NCI-H2107 treated with DMSO at 0.1 percent for 48 hours (cell line): ENCODE results near the gene FDX1.
"Not testable (repeated sequence)": the region's sequence is repeated elsewhere in the genome, so short reads cannot be mapped to it uniquely, and the experiment has no call there.

Experiments used
- DNase-seq: peaks from one replicate; lab custom pipeline; 2025; ENCODE audit not compliant: unreplicated experiment; lab: John Stamatoyannopoulos, UW

FDX1 gene, protein sequence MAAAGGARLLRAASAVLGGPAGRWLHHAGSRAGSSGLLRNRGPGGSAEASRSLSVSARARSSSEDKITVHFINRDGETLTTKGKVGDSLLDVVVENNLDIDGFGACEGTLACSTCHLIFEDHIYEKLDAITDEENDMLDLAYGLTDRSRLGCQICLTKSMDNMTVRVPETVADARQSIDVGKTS

DNA sequence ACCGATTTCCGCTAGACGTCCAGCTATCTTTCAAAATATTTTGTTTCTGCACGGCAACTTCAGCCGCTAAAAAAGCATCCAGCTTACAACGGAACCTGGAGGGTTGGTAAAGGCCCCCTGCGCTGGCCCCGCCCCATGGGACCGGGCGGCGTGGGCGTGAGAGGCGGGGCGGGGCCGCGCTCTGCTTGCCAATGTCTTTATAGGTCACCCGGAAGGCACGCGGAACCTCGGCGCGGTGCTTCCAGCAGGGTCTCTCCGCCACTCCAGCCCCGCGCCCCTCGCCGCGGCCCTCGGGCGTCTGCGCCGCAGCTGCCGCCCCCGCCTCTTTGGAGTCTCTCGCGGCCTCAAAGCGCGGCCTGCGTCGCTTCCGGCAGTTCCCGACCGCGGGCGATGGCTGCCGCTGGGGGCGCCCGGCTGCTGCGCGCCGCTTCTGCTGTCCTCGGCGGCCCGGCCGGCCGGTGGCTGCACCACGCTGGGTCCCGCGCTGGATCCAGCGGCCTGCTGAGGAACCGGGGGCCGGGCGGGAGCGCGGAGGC lies at the start of gene FDX1:
Gene FDX1, plus strand, starts transcription at position 218 of the 536 bp plus-strand sequence. Its CDS starts 173 bp downstream, at position 391.
- DNase-seq = peak; percentile 29

DNA sequence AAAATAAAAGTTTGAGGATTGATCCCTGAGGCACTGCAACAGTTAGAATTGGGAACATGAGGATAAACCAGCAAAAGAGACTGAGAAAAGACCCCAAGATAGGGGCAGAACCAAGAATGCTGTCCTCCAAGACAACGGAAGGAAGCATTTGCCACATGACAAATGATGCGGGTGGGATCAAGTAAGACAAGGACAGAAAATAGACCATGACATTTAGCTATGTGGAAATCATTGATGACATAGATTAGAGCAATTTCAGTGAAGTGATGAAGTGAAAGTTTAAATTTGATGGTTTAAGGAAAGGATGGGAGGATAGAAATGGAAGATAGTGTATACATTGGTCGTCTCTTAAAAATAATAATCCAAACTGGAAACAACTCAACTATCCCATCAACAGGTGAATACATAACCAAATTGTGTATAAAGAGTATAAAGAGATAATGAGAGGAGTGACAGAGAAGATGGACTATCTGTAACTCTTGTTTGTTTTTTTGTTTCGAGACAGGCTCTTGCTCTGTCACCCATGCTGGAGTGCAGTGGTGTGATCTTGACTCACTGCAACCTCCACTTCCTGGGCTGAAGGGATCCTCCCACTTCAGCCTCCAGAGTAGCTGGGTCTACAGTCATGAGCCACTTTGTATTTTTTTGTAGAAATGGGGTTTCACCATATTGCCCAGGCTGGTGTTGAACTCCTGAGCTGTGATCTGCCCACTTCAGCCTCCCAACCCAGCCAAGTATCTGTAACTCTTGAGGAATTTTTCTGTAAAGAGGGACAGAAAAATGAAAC lies 48.7 kb upstream of the FDX1 start:
- no peak for DNase-seq

DNA sequence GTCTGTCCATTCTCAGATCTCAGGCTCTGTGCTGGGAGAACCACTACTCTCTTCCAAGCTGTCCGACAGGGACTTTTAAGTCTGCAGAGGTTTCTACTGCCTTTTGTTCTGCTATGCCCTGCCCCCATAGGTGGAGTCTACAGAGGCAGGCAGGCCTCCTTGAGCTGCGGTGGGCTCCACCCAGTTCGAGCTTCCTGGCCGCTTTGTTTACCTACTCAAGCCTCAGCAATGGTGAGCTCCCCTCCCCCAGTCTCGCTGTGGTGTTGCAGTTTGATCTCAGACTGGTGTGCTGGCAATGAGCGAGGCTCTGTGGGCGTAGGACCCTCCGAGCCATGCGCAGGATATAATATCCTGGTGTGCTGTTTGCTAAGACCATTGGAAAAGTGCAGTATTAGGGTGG lies 41.5 kb upstream of the FDX1 start:
- not testable (repeated sequence) for DNase-seq

DNA sequence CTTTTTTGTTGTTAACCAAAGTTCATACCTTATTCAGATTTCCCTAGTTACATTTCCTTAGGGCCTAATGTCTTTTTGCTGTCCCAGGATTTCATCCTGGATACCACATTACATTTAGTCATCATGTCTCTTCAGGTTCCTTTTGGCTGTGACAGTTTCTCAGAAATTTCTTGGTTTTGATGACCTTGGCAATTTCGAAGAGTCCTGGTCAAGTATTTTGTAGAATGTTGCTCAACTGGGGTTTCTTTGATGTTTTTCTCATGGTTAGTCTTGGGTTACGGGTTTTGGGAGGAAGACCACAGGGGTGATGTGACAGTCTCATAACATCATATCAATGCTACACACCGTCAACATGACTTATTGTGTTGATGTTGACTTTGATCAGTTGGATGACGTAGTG lies 39.8 kb upstream of the FDX1 start:
- DNase-seq = no peak

DNA sequence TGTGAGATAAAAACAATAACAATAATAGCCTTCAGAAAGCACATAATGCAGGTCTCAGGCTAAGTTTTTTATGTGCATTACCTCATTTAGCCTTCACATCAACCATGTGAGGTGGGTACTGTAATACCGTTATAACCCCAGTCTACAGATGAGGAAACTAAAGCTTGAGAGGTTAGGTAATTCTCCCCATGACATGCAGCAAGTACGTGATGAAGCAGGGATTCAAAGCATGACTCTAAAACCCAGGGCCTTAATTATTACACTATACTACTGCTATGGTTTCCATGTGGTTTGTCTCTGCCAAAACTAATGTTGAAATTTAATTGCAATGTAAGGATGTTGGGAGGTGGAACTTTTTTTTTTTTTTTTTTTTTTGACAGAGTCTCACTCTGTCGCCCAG lies 37.7 kb upstream of the FDX1 start:
- no peak for DNase-seq

DNA sequence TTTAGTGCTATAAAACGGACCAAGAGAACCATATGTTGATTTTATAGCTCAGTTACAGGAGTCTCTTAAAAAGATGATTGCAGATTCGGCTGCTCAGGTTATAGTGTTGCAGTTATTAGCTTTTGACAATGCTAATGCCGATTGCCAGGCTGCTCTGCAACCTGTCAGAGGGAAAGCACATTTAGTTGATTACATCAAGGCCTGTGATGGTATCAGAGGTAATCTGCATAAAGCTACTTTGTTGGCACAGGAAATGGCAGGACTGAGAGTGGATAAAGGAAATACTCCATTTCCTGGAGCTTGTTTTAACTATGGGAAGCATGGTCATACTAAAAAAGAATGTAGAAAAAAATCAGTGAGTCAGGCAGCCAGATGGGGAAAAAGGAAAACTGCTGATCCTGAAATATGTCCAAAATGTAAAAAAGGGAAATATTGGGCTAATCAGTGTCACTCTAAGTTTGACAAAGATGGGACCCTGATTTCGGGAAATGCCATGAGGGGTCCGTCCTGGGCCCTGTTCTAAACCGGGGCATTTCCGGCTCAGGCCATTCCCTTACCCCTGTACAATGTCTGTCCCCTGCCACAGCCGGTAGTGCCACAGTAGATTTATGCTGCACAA lies 32.0 kb upstream of the FDX1 start:
- DNase-seq = not testable (repeated sequence)

DNA sequence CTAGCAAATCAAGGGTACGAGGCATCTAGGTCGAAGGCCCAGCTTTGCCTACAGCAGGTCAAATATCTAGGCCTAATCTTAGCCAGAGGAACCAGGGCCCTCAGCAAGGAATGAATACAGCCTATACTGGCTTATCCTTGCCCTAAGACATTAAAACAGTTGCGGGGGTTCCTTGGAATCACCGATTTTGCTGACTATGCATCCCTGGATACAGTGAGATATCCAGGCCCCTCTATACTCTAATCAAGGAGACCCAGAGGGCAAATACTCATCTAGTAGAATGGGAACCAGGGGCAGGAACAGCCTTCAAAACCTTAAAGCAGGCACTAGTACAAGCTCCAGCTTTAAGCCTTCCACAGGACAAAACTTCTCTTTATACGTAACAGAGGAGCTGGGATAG lies 26.2 kb upstream of the FDX1 start:
- DNase-seq = not testable (repeated sequence)

DNA sequence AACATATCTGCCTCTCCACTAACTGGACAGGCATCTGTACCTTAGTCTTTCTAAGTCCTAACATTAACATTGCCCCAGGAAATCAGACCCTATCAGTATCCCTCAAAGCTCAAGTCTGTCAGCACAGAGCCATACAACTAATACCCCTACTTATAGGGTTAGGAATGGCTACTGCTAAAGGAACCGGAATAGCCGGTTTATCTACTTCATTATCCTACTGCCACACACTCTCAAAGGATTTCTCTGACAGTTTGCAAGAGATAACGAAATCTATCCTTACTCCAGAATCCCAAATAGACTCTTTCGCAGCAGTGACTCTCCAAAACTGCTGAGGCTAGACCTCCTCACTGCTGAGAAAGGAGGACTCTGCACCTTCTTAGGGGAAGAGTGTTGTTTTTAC lies 24.1 kb upstream of the FDX1 start:
- DNase-seq = not testable (repeated sequence)

DNA sequence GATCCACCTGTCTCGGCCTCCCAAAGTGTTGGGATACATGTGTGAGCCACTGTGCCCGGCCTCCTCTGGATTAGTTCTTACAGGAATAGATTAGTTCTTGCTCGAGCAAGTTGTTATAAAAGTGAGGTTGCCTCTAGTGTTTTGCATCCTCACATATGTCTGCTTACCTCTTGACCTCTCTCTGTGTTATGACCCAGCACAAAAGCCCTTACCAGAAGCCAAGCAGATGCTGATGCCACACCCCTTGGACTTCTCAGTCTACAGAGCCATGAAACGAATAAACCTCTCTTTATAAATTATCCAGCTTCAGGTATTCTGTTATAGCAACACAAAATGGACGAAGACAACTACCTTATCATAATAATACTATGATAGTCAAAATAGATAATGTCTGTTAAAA lies 22.4 kb upstream of the FDX1 start:
- DNase-seq = no peak

DNA sequence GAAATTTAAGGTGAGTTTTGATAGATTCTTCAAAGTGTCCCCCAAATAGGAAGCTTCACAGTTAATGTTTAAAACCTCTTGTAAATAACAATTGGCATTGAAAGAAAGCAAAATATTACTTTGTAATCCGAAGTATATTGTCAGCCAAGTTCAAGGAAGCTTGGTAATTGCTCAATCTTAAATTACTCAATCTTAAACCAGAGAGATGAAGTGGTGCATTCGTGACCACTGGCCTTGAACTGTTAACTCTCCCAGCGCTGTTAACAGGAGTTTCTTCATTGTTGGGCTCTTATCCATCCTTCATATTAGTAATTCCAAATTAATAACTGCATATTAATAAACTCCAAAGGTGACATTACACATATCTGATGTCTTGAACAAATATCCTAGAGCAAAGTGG lies 20.6 kb upstream of the FDX1 start:
- no peak for DNase-seq

DNA sequence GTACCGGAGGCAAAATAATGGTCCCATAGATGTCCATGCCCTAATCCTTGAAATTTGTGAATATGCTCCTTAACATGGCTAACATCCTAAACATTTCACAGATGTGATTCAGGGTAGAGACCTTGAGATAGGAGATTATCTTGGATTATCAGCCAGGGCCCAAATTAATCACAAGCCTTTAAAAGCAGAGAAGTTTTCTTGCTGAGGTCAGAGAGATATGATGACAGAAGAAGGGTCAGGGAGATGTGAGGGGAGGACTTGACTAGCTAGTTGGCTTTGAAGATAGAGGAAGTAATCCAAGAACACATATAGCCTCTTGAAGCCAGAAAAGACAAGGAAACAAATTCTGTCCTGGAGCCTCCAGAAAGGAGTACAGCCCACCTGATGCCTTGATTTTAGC lies 19.1 kb upstream of the FDX1 start:
- no peak for DNase-seq

DNA sequence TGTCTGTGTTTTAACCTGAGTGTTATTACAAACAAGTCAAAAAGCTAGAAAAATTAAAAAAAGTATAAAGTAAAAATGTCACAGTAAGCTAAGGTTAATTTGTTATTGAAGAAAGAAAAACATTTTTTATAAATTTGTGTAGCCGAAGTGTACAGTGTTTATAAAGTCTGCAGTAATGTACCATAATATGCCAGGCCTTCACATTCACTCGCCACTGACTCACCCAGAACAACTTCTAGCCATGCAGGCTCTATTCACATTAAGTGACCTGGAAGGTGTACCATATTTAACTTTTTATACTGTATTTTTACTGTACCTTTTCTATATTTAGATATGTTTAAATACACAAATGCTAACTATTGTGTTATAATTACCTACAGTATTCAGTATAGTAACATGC lies 14.7 kb upstream of the FDX1 start:
- no peak for DNase-seq

DNA sequence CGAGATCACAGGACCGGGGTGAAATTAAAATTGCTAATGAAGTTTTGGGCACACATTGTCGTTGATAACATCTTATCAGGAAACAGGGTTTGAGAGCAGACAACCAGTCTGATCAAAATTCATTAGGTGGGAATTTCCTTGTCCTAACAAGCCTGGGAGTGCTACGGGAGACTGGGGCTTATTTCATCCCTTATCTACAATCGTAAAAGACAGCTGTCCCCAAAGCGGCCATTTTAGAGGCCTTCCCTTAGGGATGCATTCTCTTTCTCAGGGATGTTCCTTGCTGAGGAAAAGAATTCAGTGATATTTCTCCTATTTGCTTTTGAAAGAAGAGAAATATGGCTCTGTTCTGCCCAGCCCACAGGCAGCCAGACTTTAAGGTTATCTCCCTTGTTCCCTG lies 8.1 kb upstream of the FDX1 start:
- DNase-seq = not testable (repeated sequence)

DNA sequence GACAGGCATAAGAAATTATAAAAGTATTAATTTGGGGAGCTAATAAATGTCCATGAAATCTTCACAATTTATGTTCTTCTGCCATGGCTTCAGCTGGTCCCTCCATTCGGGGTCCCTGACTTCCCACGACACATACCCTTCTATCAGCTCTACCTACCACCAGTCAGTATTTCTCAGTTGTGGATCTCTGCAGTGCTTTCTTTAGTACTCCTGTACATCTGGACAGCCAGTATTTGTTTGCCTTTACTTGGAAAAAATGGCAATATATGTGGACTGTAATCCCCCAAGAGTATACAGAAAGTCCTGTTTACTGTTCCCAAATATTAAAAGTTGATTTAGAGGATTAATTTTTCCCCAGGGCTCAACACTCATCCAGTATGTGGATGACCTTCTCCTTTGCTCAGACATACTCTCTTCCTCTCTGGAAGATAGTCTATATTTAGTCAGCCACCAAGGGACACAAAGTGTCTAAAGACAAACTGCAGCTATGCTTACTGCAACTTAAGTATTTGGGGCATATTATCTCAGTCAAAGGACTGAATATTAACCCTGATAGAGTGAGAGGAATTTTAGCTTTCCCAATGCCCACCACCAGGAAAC lies 7.3 kb upstream of the FDX1 start:
- no peak for DNase-seq

DNA sequence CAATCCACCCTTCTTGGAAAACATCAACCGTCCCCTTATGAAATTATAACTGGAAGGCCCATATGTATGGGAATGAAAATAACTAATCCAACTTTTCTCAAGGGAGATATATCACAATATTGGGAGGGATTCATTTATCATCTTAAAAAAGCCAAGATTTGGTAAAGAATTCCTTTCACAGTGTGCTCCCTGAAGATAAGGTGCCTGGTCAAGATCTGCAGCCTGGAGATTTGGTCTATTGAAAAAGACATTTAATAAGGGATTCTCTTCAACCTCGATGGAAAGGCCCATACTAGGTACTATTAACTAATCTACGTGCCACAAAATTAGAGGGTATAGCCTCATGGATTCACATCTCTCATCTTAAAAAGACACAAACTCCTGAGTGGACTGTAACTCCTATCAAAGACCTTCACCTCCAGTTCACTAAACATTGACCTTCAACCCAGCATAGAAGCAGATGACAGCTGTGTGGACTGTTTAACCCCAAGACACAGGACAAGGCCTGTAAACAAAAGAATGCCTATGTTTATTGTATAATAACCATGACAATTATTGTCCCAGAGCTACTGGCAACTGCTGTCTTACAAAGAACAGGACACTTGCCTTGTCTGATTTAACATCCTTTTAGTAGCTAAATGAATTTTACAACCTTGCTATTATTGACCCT lies 4.8 kb upstream of the FDX1 start:
- no peak for DNase-seq

DNA sequence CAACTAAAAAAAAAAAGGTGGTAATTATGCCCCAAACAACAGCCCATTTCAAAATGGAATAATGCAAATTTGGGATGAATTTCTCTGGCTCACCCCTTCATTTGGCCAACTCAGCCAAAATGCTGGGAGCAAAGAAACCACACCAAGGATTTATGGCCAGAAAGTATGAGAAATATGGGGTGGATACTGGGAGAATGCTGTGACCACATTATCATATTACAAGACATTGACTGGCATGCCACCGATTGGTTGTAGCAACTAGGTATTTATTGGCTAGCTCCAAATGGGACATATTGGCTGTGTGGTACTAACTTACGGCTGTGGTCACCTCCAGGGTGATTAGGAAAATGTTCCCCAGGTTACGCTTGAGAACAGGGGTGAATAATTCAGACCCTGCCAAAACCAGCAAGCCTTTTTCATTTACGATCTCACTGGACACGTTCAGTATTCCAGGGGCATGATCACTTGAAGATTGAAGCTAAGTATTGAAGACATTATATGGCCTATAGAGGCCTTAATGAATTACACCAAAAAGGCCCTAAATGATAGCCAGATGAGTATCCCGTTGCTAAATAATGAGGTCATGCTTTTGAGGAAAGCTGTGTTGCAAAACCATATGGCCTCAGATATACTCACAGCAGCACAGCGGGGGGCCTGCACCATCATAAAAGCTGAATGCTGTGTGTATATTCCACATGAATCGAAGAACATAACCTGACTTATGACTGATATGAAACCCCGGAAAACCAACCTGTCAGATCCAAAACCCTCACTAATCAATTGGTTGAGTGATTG lies 3.8 kb upstream of the FDX1 start:
- no peak for DNase-seq

DNA sequence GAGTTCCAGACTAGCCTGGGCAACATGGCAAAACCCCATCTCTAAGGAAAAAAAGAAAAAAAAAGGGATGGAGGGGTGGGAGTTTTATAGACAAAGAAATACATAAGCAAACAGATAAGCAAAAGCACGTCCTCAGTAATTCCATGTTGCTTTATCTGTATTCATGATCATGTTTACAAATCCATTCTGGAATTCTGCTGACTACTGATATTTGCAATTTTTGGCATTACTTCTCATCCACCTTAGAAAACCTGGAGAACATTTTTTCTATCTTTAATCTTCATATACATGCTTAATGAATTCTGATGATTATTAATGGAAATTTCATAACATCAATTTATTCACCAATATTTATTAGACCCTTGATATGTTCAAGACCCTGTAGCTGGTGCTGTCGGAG lies 1.7 kb upstream of the FDX1 start:
- DNase-seq = no peak

DNA sequence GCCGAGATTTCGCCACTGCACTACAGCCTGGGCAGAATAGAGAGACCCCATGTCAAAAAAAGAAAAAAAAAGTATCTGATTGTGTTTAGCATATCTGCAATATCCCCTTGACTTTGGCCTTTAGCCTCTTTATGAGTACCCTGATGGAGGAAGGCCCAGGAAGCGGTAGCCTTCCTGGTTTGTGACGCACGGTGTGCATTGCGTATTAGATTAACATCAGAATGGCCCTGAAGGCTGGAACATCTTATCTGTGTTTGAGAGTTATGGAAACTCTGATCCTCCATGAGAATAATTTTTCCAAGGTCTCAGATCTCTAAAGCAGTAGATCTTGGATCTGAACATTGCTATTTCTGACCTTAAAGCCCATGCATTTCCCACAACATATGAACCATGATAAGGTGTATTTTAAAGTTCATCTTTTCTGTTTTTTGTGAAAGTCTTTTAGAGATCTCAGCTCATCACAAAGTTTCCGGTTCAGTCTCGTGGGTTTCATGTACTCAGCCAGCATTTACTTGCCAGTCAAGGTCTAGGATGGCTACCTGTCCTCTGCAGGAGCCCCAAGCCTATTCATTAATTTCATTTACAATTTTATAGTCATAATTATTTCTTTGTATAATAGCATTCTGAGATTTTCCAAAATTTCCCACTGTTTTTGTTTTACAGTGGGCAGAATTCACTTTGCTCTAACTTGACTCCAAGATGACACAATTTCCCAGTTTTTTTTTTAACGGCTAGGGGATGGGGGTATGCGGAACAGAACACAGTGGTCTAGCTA lies 605 bp upstream of the FDX1 start:
- no peak for DNase-seq

DNA sequence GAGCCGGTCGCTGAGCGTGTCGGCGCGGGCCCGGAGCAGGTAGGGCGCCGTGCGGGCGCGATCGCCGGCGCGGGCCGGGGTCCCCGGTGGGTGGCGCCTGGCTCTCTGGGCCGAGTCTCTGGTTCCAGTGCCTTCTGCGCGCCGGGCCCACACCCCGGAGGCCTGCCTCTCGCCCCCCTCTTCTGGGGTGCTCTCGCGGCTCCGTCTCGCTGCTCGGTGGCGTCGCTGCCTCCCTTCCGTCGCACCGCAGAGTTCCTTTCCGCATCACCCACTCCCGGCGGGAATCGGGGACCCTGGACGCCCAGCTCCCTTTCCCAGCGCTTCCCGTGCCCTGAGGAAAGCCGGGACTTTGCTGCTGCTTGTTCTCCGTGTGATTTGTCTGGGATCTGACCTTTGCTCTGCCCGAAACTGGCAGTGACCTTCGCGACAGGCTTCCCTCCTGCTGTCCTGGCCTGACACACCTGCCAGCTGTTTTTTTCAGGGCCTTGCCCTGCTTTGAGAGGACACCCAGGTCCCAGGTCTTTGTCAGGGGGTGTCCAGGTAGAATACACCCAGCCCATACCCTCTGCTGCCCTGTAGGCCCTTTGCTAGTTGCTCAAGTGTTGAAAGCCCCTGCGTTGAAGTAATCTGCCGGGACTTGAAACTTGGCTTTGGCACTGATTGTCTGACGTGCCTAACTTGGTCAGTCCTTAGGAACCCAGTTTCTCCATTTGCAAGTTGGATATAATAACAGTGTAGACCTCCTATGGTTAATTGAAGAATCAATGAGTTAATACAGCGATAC lies 711 bp downstream of the FDX1 start:
- DNase-seq = no peak
